Dendritic cell treated with granulocyte-macrophage colony-stimulating factor and Interleukin-4, amounts not matched to agents 40 ng/mL and 50 ng/mL, for 4 days (primary cell): ENCODE measurements around the gene ALG5.

Experiments used
- H3K27ac Mint-ChIP-seq: one replicate; pipeline ENCODE4 v1.8.0; 2022; ENCODE audit warnings: mild to moderate bottlenecking, mixed read lengths
- H3K27me3 Mint-ChIP-seq: one replicate; pipeline ENCODE4 v1.8.0; 2022; ENCODE audit warnings: mild to moderate bottlenecking, mixed read lengths
- H3K36me3 Mint-ChIP-seq: one replicate; pipeline ENCODE4 v1.8.0; 2022; ENCODE audit warnings: low read depth, mixed read lengths
- H3K4me1 Mint-ChIP-seq: one replicate; pipeline ENCODE4 v1.8.0; 2022; ENCODE audit warnings: low read depth, mixed read lengths
- H3K4me3 Mint-ChIP-seq: one replicate; pipeline ENCODE4 v1.8.0; 2022; ENCODE audit warnings: mild to moderate bottlenecking, moderate library complexity, mixed read lengths
- H3K9me3 Mint-ChIP-seq: one replicate; pipeline ENCODE4 v1.8.0; 2022; ENCODE audit warnings: mixed read lengths
- intact Hi-C: fragments of 100-400 bp; cut with micrococcal nuclease; formaldehyde crosslinking; loops from one replicate; pipeline ENCODE4 v1.15.0; 2022

ALG5 gene

DNA sequence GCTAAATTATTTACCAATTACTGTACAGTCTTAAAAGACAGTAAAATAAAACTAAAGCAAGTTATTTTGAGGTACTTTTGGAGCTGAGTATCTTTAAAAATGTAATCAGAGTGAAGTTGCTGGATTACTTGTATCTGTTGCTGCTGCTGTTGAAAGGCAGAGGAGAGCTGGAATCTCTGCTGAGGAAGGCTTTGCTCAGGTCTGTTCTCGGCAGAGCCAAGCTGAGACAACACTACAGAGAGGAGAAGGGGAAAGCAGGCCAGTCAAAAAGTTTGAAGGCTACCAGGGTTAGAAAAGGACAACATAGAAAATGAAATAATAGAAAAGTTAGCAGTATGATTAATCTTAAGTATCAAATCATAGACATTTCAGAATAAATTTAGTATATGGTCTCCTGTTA, 11.3 kb upstream of the ALG5 start:
- Mint-ChIP-seq H3K4me3 (no peak overlapping the region), H3K36me3 (peaks cover 84% of the 10 kb centered on the region), H3K4me1 (peaks cover 4% of the 10 kb centered on the region), H3K27ac (no peak overlapping the region), H3K9me3 (no peaks in the 10 kb centered on the region), H3K27me3 (no peaks in the 10 kb centered on the region)
- intact Hi-C loops = loop anchor here (5.0 kb wide), 1 partner anchor 37 kb away; no protein-coding TSS in a partner anchor

- Mint-ChIP-seq H3K27me3 (no peaks in the 10 kb centered on the region), H3K9me3 (no peaks in the 10 kb centered on the region), H3K27ac (no peak overlapping the region), H3K4me3 (no peak overlapping the region), H3K4me1 (peaks cover 4% of the 10 kb centered on the region), H3K36me3 (peaks cover 84% of the 10 kb centered on the region)
- intact Hi-C loops = loop anchor here (5.0 kb wide), 1 partner anchor 38 kb away; no protein-coding TSS in a partner anchor
These were observed 10.6 kb upstream of the ALG5 start for GRCh38 chr13:37009692-37010091.

DNA sequence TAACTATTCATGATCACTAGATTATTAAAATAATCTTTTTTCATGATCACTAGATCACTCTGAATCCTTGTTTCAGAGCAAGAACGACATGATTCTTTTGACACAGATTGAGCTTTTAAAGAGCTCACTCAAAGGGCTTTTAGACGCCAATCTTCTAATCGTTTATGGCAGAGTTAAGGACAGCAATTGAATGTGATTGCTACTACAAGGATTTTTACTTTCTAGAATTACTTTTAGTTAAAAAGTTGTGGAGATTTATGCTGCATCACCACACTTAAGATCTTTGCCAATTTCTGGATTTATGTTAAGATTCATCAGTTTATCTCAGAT, 2.7 kb upstream of the ALG5 start:
- intact Hi-C loops = loop anchor here (2.0 kb wide), 1 partner anchor 655 kb away; the partner anchor contains the start of gene SPART
- peaks cover 21% of the 10 kb centered on the region for H3K4me1 Mint-ChIP-seq
- H3K36me3 Mint-ChIP-seq = peaks cover 56% of the 10 kb centered on the region
- H3K9me3 Mint-ChIP-seq = no peaks in the 10 kb centered on the region
- no peak overlapping the region for H3K27ac Mint-ChIP-seq
- H3K4me3 Mint-ChIP-seq = no peak overlapping the region
- no peaks in the 10 kb centered on the region for H3K27me3 Mint-ChIP-seq

DNA sequence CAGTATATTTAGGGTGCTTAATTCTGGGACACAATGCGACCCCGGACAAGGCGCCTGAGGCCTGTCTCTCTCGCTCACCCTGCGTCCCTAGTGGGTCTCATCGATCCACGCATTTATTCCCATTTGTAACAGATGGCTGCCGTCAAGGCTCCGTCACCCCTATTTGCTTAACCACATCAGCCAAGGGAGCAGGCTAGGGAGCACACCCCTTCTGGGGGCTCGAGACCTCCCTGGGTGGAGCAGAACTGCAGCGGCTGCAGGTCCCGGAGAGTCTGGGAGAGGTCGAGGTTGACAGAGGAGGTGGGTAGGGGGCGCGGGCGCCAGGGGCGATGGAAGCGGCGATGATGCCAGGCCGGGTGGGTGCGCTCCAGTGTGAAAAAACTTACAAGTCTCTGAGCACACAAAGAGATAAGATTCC, 507 bp downstream of the ALG5 start:
- H3K4me1 Mint-ChIP-seq = peaks cover 24% of the 10 kb centered on the region
- H3K36me3 Mint-ChIP-seq = peaks cover 54% of the 10 kb centered on the region
- intact Hi-C loops = loop anchor here (2.0 to 5.0 kb wide), 2 partner anchors 60 to 581 kb away; partner anchors contain the start of gene SUPT20H

DNA sequence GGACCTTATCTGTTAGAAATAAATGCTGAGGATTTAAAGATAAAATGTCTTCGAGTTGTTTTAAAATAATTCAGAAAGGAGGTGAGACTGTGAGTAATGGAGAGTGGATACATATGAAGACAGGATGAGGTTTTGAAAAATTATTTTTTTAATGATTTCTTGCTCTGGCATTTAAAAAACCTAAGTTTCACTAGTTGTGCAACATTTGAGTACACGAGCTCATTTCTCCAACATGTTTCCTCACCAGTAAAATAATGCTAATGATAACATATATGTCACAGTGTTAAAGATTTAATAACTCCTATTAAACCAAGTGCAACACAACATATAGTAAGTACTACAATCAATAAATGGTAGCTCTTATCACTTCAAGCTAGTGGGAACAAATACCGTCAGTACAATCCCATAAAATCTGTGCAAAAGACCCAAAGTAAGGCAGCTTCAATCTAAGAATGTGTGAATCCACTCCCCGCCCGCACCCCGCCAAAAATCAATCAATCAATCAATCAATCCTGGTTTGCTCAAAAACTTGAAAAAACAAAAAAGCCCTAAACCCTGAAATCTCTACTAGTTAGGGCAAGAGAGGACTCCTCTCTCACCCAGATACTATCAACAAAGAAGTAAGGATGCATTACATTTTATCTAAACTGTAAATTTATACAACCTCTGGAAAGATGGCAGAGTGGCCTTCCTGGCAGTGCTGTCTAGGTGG, 1.3 kb downstream of the ALG5 start:
- peak overlapping the region; percentile 100 for H3K4me3 Mint-ChIP-seq
- H3K27me3 Mint-ChIP-seq = no peaks in the 10 kb centered on the region
- H3K36me3 Mint-ChIP-seq = peaks cover 55% of the 10 kb centered on the region
- intact Hi-C loops = loop anchor here (2.0 to 5.0 kb wide), 2 partner anchors 61 to 581 kb away; partner anchors contain the start of gene SUPT20H
- H3K9me3 Mint-ChIP-seq = no peaks in the 10 kb centered on the region
- H3K4me1 Mint-ChIP-seq = peaks cover 24% of the 10 kb centered on the region
- H3K27ac Mint-ChIP-seq = peak overlapping the region; percentile 99

More for the DNA sequence above, 507 bp downstream of the ALG5 start:
- no peaks in the 10 kb centered on the region for H3K27me3 Mint-ChIP-seq
- H3K4me3 Mint-ChIP-seq = peak overlapping the region; percentile 100
- no peaks in the 10 kb centered on the region for H3K9me3 Mint-ChIP-seq
- H3K27ac Mint-ChIP-seq = peak overlapping the region; percentile 99

DNA sequence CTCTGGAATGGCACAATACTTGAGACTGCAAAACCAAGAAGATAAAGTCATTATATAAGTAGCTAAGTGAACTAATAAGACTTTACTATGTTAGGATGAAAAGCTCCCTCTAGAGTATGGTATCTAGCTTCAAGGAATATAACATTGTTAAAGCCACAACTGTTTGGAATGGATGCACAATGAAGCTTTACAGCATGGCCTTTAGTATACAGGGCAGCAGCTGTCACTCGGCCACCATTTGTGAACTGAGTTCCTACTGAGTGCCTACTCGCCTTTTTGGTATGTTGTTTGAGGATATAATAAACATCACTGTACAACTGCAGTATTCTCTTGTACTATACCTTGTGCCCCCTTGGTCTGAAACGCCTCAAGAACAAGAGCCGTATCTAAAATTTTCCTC, 6.8 kb downstream of the ALG5 start:
- H3K4me3 Mint-ChIP-seq = no peak overlapping the region
- intact Hi-C loops = no loop called here
- peaks cover 91% of the 10 kb centered on the region for H3K36me3 Mint-ChIP-seq

GRCh38 chr13:36986462-36987240, 12.5 kb downstream of the ALG5 start:
- intact Hi-C loops = loop anchor here (10.0 kb wide), 1 partner anchor 162 kb away; no protein-coding TSS in a partner anchor
- Mint-ChIP-seq H3K4me1 (no peaks in the 10 kb centered on the region), H3K27ac (no peak overlapping the region), H3K36me3 (peaks cover 84% of the 10 kb centered on the region), H3K4me3 (no peak overlapping the region), H3K9me3 (no peaks in the 10 kb centered on the region), H3K27me3 (no peaks in the 10 kb centered on the region)

More for the DNA sequence above, 6.8 kb downstream of the ALG5 start:
- Mint-ChIP-seq H3K9me3 (no peaks in the 10 kb centered on the region), H3K4me1 (peaks cover 8% of the 10 kb centered on the region), H3K27ac (no peak overlapping the region), H3K27me3 (no peaks in the 10 kb centered on the region)

GRCh38 chr13:36981156-36981743, 17.9 kb downstream of the ALG5 start:
- H3K4me1 Mint-ChIP-seq = peaks cover 5% of the 10 kb centered on the region
- H3K9me3 Mint-ChIP-seq = no peaks in the 10 kb centered on the region
- H3K36me3 Mint-ChIP-seq = peaks cover 58% of the 10 kb centered on the region
- intact Hi-C loops = loop anchor here (5.0 to 10.0 kb wide), 4 partner anchors 124 to 699 kb away; no protein-coding TSS in a partner anchor
- H3K27ac Mint-ChIP-seq = no peak overlapping the region
- H3K27me3 Mint-ChIP-seq = no peaks in the 10 kb centered on the region
- H3K4me3 Mint-ChIP-seq = no peak overlapping the region

GRCh38 chr13:36979361-36980050, 19.6 kb downstream of the ALG5 start:
- intact Hi-C loops = loop anchor here (5.0 to 10.0 kb wide), 4 partner anchors 122 to 697 kb away; no protein-coding TSS in a partner anchor
- H3K9me3 Mint-ChIP-seq = peaks cover 8% of the 10 kb centered on the region
- no peaks in the 10 kb centered on the region for H3K27me3 Mint-ChIP-seq
- H3K4me3 Mint-ChIP-seq = no peak overlapping the region
- H3K27ac Mint-ChIP-seq = peak overlapping the region; percentile 41
- peaks cover 5% of the 10 kb centered on the region for H3K4me1 Mint-ChIP-seq
- peaks cover 62% of the 10 kb centered on the region for H3K36me3 Mint-ChIP-seq

DNA sequence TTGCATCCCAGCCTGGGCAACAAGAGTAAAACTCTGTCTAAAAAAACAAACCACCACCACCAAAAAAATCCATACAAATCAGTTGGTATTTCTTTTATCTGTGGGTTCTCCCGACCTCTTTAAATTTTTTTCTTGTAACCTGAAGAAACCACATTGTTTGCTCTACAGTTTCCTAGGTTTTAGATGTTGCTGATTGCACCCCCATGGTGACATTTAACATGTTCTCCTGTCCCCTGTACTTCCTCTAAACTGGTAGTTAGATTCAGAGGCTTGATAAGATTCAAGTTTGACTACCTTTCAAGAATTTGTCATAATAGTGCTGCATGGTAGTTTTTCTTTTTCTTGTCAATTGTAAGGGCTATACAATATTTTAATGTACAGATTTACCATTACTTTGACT, 24.0 kb downstream of the ALG5 start:
- Mint-ChIP-seq H3K27me3 (no peaks in the 10 kb centered on the region), H3K27ac (no peak overlapping the region), H3K36me3 (peaks cover 50% of the 10 kb centered on the region), H3K4me3 (no peak overlapping the region), H3K4me1 (peaks cover 5% of the 10 kb centered on the region), H3K9me3 (peaks cover 8% of the 10 kb centered on the region)
- intact Hi-C loops = no loop called here

DNA sequence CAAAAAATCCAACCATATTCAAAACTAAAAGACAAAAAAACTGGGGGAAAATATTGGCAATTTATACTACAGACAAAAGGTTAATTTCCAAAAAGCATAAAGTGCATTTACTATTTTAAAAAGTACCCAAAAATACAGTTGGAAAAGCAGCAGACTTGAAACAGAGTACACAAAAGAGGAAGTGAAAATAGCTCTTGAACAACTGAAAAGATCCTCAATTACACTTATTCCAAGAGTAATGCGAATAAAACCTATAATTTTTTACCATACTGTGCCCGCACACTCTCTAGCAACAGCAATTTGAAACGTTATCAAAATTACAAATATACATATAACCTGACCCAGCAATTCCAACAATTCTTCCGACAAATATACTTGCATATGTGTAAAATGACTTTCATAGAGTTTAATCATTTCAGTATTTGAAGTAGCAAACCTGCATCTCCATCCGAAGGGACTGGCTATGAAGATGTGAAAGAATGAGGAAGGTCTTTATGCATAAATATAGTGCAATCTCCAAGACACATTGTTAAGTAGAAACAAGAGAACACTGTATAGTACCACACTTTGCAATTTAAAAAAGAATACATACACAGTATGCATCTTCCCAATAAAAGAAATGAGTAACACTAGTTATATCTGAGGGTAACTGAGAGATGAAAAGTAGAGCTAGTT, 25.4 kb downstream of the ALG5 start:
- Mint-ChIP-seq H3K9me3 (peaks cover 8% of the 10 kb centered on the region), H3K27me3 (no peaks in the 10 kb centered on the region), H3K4me1 (peaks cover 5% of the 10 kb centered on the region), H3K4me3 (no peak overlapping the region), H3K36me3 (peaks cover 48% of the 10 kb centered on the region), H3K27ac (no peak overlapping the region)
- intact Hi-C loops = no loop called here

- no peak overlapping the region for H3K4me3 Mint-ChIP-seq
- no peak overlapping the region for H3K27ac Mint-ChIP-seq
These were observed 26.1 kb downstream of the ALG5 start for GRCh38 chr13:36973009-36973408.

DNA sequence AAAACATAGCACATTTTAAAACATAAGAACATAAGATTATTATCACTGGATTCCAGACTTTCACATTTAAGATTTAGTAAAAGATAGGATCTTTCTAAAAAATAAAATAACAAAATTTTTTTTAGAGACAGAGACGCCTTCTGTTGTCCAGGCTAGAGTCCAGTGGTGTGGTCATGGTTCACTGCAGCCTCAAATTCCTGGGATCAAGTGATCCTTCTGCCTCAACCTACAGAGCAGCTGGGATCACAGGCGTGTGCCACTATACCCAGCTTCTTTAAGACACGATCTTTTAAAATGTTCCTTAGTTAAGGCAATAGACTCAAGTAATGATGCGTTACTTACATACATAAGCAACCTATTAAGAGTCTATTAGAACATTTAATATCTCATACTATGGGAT, 32.7 kb downstream of the ALG5 start:
- Mint-ChIP-seq H3K9me3 (no peaks in the 10 kb centered on the region), H3K4me3 (no peak overlapping the region), H3K36me3 (peaks cover 55% of the 10 kb centered on the region), H3K4me1 (no peaks in the 10 kb centered on the region), H3K27me3 (no peaks in the 10 kb centered on the region), H3K27ac (no peak overlapping the region)
- intact Hi-C loops = no loop called here

More at GRCh38 chr13:36973009-36973408, 26.1 kb downstream of the ALG5 start:
- Mint-ChIP-seq H3K4me1 (peaks cover 5% of the 10 kb centered on the region), H3K36me3 (peaks cover 49% of the 10 kb centered on the region), H3K9me3 (peaks cover 8% of the 10 kb centered on the region), H3K27me3 (no peaks in the 10 kb centered on the region)
- intact Hi-C loops = no loop called here
